ENCODE results near the gene ASIC2. TPM values are rescaled to one million over a fixed set of nuclear protein-coding genes. Genes with fewer than 3 reads are reported as not detected.

ASIC2 gene
- polyA plus RNA-seq, 3 donors, result 2.5 to 3.6 (median 2.9) TPM

DNA sequence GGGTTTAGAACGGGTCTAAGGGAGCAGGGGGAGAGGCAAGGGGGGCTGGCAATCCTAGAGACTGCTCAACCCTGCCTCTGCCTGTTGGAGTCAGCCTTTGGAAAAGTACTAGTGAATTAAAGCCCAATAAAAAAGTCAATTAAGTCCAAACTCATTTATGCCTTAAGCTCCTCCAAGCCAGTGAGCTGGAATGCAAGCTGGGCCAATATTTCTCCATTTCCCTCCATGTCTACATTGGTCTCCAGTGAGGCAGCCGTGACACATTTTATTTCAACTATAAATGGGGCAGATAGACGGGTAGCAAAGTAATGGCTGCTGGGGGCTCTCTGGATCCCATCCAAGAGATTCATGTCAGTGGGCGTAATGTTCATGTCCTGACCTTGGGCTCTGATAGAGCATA, 157.4 kb downstream of the ASIC2 start:
- DNase-seq (ENCODE audit: extremely low read depth in 1 of 11, low read depth in 9 of 11, low spot score in 4 of 11), result no peak

DNA sequence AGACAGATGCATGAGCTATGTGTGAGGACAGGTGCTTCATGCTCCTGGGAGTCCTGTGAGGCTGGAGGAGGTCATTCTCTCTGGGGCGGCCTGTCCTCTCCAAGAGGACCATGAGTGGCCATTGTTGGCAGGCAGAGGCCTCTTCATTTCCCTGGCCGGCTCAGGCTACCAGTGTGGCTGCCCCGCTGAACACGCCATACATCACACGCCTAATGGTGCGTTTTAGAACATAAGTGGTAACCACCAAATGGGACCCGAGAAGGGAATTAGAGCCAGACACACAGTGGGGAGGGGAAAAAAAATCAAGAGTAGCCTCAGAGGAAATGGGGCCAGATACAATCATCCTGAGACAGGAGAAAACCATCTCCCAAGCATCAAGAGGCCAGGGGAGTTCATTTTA, 161.5 kb downstream of the ASIC2 start:
- peak in 1 of 11 donors; percentile 17 for DNase-seq (ENCODE audit: extremely low read depth in 1 of 11, low read depth in 9 of 11, low spot score in 4 of 11)

DNA sequence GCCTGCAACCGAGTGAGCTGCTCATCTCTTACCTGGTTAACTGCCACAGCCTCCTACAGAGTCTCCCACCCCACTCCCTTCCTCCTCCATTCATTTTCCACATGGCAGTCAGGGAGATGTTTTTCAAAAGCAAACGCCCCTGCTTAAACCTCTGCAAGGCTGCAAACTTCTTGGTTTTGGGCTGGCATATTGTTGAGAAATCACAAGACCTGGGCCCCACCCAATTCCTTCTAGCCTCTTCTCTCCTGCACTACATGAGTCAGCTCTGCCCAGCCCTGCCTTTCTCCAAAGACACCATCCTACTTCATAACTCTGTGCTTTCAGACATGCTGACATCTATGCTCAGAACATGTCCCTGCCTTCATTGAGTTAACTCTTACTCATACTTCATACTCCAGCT, 165.4 kb downstream of the ASIC2 start:
- no peak for DNase-seq (ENCODE audit: extremely low read depth in 1 of 11, low read depth in 9 of 11, low spot score in 4 of 11)

DNA sequence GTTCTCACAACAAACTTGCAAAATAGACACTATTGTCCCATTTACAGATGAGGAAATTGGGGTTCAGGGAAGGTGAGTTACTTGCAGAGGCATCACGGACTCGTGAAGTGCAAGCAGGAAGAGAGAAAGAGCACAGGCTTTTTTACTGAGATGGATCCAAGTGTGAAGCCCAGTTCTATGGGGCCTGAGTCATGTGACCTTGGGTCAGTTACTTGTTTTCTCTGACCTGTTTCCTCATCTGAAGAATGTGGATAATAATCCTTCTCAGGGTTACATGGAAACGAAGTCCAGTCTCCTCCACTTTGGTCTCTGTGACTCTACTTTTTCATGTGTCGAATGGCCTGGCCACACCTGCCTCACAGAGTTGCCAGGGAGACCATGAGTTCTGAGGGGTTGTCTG, 167.0 kb downstream of the ASIC2 start:
- no peak for DNase-seq (ENCODE audit: extremely low read depth in 1 of 11, low read depth in 9 of 11, low spot score in 4 of 11)

DNA sequence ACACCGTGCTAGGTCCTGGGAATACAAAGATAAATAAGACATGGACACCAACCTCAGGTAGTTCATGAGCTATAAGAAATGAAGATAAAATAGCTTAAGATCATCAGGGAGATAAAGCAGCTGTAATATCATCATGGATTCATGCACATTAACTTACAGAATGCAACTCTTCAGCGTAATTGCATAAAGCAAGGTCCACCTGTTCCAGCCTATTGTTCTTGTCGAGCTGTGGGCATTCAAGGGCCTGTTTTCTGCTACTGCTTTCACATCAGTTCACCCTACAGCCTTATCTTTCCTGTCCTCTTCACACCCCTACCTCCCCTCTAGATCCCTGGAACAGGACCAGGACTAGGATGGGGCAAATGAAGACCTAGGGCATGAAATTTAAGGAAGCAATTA, 167.5 kb downstream of the ASIC2 start:
- DNase-seq (ENCODE audit: extremely low read depth in 1 of 11, low read depth in 9 of 11, low spot score in 4 of 11), result no peak

DNA sequence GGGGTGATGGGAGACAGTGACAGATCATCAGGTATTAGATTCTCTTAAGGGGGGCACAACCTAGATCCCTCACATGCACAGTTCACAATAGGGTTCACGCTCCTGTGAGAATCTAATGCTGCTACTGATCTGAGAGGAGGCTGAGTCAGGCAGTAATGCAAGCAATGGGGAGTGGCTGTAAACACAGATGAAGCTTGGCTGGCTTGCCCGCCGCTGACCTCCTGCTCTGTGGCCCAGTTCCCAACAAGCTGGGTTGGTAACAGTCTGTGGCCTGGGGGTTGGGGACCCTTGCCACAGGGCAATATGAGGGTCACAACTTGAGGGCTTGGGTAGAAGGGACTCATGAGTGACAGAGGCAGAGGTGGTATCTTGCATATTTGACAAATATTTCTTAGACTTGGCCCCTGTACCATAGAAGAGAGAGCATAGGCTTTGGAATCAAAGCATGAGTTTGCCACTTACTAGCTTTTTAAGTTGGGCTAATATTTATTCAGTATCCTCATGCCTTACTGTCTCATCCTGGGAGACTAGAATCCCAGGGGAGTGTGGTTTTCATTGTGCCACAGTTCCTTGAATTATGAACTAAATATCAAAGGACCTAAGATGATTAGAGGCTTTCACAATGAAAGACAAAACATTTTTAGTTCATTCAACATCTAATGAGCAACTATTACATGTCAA, 168.1 kb downstream of the ASIC2 start:
- no peak for DNase-seq (ENCODE audit: extremely low read depth in 1 of 11, low read depth in 9 of 11, low spot score in 4 of 11)

DNA sequence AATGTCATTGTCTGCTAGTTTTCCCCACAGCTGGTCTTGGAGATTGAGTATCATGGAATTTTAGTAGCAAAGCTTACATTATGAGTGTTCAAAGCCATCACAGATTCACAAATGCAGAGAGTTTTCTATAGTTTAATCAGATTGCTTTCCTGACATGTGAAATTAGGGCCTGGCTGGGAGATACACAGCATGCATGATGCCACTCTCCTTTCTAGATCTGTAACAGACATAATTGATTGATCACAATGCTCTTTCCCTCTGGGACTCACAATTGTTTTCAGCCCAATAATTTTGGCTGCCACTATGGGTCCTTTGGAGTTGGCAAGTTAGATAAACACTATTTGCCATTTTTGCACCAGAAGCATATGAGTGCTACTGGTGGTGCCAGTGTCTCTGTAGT, 168.9 kb downstream of the ASIC2 start:
- DNase-seq (ENCODE audit: extremely low read depth in 1 of 11, low read depth in 9 of 11, low spot score in 4 of 11), result no peak

DNA sequence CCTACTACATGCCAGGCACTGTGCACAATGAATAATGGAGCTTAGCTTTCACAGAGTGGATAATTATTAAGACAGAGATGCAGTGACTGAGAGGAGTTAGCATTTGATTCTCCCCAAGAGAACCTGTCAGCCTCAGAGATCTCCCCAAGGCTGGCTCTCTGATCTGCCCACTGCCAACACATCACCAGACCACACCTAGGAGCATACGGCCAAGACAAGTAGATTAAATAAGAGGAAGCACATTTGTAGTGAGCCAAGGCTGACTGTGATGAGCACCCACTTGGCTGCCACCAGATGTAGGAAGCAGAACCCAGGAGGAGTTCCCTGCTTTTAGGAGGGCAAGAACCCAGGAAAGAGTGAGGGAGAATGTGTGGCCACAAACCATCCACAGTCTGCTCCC, 171.3 kb downstream of the ASIC2 start:
- no peak for DNase-seq (ENCODE audit: extremely low read depth in 1 of 11, low read depth in 9 of 11, low spot score in 4 of 11)

DNA sequence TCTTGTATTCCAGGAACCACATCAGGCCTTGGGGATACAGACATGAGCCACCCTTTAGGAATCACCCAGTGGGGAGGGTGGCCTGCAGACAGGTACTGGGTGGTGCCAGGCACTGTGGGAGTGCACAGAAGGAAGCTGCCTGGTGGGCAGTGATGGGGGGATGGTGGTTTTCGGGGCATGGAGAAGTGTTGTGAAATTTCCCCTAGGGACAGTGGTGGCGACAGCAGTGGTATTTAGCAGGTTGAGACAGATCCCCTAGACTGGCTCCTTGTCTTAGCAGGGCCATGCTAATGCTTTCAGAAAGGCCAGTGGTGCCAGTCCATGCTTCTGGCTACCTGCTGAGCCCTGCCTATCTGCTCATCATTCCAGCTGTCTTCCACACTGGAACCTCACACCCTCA, 171.8 kb downstream of the ASIC2 start:
- DNase-seq (ENCODE audit: extremely low read depth in 1 of 11, low read depth in 9 of 11, low spot score in 4 of 11), result no peak

DNA sequence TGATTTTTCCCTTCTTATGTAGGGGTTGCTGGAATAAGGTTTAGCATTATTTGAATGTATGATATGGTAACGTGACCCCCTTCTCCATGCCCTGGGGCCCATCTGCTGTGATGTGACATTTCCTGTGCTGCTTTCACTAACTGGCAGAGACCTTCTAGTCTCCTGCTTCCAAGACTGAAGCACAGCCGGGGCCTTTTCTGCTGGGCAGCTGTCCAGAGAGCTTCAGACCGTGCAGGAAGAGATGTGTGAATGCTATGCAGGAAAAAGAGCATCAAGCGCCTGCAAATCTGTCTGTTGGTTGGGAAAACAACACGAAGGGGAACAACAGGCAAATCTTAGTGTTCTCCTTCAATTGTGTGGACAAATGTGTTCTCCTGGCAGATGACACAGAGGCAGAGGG, 173.0 kb downstream of the ASIC2 start:
- peak in 1 of 11 donors; percentile 21 for DNase-seq (ENCODE audit: extremely low read depth in 1 of 11, low read depth in 9 of 11, low spot score in 4 of 11)

DNA sequence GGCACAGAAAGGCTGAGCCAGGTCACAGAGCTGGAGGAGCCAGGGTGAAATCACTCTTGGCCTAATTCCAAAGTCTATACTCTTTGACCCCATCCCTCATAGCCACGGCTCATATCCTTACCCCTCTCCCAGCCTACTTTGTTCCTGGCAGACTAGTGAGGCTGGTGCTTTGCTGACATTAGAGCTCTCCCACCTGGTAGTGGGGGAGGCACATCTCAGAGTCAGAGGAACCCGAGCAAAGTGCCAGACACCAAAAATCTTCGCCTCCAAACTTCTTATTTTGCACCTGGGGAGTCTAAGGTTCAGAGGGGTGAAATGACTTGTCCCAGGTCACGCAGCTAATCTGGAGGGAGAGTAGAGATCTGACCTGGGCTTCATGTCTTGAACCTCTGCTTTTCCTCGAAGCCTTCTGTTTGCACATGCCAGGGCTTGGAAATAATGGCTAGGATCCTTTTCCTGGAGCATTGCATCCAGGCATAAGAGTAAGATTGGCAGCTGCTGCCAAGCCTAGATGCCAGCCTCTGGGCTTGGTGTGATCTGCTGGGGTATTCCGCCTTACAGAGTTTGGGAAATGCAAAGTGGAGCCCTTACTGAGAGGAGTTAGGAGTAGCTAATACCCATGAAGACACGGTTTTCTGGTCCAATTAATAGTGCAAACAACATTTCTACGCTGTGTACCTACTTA, 174.6 kb downstream of the ASIC2 start:
- no peak for DNase-seq (ENCODE audit: extremely low read depth in 1 of 11, low read depth in 9 of 11, low spot score in 4 of 11)

DNA sequence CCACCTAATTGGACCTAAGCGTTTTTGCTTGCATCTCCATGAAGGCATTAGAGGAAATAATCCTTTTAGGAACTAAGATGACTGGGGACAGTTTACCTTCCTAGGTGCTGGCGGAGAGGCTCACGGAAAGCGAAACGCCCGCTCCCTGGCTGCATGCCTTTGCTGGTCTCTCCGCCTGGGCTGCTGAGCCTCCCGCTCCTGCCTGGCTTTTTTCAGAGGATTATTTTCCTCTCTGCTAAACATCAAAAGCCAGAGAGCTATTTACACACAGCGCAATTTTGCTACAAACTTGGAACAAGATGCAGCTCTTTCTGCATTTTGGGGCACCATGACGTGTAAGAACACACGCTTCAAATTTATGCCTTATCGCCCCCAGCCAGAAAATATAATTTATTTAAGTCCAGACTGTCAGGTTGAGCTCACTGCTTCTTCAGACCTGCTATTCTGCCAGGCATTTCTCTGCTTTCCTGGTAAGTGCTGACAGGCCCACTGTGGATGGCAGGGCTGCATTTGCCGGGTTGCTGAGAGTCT, 177.0 kb downstream of the ASIC2 start:
- no peak for DNase-seq (ENCODE audit: extremely low read depth in 1 of 11, low read depth in 9 of 11, low spot score in 4 of 11)

DNA sequence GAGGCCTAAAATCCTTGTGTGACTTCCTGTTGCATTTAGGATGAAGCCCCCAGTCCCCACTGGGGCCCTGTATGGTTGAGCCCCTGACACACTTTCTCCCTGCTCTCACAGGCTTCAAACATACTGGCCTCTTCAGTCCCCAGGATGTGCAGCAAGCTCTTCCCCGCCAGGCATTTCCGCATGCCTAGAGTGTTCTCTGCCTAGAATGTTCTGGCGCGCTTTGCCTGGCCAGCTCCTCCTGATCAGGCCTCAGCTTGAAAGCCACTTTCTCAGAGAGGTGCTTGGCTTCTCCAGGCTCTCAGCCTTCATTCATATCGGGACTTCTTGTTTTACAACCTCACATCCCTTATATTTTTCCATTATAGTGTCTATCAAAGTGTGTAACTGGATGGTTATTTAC, 177.7 kb downstream of the ASIC2 start:
- no peak for DNase-seq (ENCODE audit: extremely low read depth in 1 of 11, low read depth in 9 of 11, low spot score in 4 of 11)

DNA sequence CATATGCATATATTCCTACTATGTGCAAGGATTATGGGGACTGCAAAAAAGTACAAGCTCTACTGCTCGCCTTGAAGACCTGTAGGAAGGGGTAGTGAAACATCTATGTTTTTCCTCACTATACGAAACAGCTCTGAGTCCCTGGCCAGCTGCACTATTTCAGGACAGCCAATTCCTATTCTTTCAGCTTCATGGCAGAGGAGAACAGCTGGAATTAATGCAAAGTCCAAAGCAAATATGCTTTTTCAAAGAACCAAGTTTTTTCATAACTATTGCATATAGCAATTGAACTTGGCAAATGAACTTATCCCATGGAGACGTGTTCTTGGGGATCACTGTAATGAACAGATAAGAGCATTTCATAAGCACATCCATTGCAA, 179.1 kb downstream of the ASIC2 start:
- peak in 6 of 11 donors; percentile 19 to 57 (median 38) for DNase-seq (ENCODE audit: extremely low read depth in 1 of 11, low read depth in 9 of 11, low spot score in 4 of 11)

DNA sequence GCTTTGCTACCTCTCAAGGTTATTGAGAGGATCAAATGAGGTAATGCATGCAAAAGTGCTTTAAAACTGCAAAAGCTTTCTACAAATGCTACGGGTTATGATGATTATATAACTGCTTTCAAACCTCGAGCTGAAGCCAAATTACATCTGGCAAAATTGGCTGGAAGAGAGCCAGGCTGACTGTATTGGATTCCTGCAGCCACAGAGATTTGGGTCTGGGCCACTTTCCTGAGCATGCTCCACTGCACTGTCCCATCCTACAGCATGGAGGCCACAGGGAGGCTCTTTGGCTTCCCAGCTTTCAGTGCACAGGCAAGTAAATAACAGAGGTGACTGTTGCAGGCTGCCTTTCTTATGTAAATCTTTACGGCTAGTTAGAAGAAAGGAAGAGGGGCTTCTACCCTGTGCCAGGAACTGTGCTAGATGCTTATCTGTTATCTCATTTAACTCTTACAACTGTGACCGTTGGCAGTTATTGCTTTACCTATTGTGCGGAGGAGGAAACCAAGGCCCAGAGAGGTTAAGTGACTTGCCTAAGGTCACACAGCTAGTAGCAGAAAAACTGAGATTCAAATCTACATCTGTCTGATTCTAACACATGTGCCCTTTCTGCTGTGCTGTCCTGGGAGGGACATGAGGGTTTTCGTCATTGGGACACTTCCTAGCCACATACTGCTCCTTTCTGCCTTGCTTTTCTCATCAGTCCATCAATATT, 179.7 kb downstream of the ASIC2 start:
- DNase-seq (ENCODE audit: extremely low read depth in 1 of 11, low read depth in 9 of 11, low spot score in 4 of 11), result peak in 1 of 11 donors; percentile 11

DNA sequence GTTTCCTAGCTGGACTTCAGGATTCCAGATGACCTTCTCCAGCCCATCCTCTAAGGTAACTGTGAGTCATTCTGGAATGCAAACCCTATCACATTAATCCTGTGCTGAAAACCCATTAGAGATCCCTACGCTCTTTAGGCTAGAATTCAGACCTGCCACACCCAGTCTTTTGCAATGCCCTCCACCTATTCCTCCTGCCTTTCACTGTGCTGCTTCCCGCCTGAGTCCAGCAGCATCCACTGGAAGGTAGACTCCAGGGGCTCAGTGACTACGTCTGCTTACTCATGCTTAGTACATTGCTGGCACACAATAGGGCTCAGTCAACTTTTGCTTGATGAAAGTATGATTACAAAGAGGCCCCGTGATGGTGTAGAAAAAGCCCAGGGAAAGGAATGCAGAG, 180.3 kb downstream of the ASIC2 start:
- no peak for DNase-seq (ENCODE audit: extremely low read depth in 1 of 11, low read depth in 9 of 11, low spot score in 4 of 11)

DNA sequence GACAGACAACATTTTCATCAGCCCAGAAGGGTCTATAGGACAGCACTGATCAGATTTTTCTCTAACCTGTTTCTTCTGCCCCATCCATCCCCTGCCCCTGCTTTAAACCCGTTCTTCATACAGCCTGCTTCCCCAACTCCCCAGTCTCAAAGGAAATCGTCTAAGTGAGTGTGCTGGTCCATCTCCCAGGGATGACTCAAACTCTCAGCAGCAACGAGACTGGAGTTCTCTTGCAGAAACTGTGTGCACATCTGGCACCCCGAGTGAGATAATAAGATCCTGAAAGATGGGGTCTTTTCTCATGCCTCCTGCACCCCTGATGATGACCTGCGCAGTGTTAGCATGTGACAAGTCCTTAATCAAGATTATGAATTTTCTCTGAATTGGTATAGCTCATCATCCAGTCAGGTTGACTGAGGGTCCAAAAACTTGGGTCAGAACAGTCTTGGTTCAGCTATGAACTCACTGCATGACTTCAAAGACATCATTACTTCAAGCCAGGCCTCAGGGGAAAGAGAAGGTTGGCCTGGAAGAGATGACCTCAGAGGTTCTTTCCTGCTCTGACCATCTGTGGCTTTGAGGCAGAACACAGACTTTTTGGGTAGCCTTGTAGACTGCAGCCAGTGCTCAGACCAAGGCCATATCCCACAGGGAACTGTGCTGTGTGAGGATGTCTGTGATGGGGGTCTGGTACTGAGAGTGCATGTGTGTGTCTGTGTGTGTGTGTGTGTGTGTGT, 183.6 kb downstream of the ASIC2 start:
- no peak for DNase-seq (ENCODE audit: extremely low read depth in 1 of 11, low read depth in 9 of 11, low spot score in 4 of 11)

DNA sequence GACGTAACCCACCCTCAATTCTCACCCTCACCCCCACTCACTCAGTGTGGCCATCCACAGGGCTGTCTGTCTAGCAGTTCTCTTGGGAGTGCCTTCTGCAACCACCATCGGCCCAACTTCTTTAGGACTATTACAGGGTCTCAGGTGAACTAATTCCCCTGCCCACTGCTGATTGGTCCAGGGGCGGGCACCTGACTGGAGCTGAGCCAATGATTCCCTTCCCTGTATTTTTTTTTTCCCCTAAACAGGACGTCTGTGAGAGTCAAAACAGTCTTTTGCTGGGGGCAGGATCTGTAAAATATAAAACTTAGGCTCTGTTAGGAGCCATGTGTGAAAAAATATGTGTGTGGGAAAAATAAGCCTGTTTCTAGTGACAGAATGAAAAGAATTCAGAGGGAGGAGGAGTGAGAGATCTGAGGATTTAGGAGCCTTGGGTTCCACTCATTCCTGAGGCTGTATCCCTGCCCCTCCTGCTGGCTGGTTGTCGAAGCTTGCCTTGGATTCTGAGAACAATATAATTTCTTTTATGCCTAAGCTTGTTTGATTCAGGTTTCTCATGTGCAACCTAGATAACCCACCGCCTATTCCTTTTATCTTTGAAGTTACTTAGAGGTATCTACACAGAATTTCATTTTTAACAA, 186.4 kb downstream of the ASIC2 start:
- DNase-seq (ENCODE audit: extremely low read depth in 1 of 11, low read depth in 9 of 11, low spot score in 4 of 11), result peak in 4 of 11 donors; percentile 12 to 15 (median 14)

DNA sequence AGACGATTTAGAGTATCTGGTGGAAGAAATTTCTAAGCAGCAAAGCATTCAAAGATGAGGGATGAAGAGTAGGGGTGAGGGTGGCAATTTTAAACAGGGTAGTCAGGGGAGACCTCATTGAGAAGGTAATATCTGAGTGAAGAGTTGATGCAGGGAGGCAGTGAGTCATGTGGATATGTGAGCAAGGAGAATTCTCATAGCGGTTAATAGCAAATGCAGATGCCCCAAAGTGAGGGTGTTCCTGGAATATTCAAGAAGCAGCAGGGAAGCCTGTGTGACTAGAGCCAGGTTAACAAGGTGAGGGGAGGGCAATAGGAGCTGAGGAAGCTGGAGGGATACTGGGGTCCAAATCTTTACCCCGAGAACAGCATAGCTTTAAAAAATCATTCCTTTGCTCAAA, 187.2 kb downstream of the ASIC2 start:
- no peak for DNase-seq (ENCODE audit: extremely low read depth in 1 of 11, low read depth in 9 of 11, low spot score in 4 of 11)

Measured in renal cortex interstitium (tissue), 11 donors.